Right renal cortex interstitium (tissue), 3 donors: Measurements from ENCODE around the gene GNAS. TPM values are rescaled to one million over a fixed set of nuclear protein-coding genes. Genes with fewer than 3 reads are reported as not detected.
"Not testable (repeated sequence)": the region's sequence is repeated elsewhere in the genome, so short reads cannot be mapped to it uniquely, and the experiment has no call there.

ENCODE experiments used
- DNase-seq, 3 donors: peaks; one replicate each; pipeline ENCODE4 v3.0.0-alpha.2; 2013; ENCODE audit warnings: low read depth in 3 of 3, low spot score in 2 of 3
- polyA plus RNA-seq, 3 donors: library from polyadenylated mRNA; unstranded; fragments of 120-200 nt; gene quantifications; one replicate each; pipeline ENCODE4 v1.2.1, GENCODE V29; 2013; ENCODE audit not compliant: insufficient read length in 3 of 3

GNAS gene
- 1,000 to 10,000 TPM; 2,040 to 2,096 (median 2,069) TPM for polyA plus RNA-seq

DNA sequence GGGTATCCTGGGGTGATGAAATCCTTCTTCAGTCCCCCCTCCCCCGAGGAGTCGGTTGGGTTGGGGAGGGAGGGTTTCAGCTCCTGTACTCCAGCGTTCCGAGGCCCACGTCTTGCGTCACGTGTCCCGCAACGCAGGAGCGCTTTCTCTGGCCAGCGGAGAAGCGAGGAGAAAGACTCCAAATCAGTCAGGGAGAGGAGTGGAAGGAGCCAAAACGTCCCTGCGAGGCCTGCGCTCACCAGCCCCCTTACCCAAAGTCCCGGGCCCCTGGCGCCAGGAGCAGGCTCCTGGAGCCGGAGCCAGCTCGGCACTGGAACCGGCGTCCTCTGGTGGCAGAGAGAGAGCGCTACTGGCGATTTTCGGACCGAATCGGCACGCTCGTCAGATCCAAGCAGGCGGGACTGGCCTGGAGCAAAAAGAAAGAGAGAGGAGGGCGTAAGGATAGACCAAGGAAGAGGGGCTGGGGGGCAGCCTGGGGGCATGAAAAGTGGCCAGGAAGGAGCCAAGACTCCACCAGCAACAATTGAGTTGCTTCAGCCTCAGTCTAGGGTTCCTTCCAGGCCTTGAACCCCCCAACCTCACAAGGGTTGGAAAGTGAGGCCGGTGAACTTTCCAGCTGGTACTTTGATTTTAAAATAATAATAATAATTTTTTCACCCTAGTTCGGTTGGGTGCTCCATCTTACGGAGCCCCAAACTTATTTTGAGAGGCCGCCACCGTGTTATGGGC lies at the start of gene GNAS:
GNAS (plus strand) TSS at position 174 of the 729 bp plus-strand sequence.
- no peak for DNase-seq

DNA sequence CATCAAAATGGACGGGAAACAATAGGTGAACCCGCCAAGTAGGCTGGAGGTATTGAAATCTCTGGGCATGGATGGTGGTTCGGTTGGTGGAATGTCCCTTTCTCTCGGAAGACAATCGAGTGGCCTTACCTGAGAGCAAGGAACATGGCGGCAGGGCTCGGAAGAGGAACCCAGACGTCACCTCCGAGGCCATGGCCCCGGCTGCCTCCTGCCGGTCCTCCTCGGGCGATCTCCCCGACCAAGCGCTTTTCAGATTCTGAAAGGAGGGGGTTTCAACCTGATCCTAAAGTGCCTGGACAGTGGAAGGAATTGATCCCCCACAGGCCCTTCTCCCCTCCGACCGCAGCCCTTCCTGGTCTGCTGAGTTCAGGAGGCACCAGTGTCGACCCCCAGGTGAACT lies 49.0 kb upstream of the GNAS start:
- DNase-seq = no peak

DNA sequence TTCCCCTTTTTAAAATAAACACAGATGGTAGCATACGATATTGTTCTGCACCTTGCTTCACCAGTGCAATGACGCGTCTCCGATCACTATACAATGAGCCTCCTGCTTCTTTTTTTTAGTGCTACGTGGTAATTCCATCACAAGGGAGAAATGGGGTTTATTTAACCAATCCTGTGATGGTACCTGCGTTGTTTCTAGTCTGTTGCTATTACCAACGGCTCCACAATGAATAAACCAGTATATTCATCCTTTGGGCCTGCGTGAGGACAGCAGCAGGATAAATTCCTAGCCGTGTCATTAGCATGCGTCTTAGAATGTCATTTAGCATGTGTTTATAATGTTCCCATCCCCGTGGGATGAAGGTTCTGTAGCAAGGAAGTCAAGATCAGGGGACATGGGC lies 44.7 kb upstream of the GNAS start:
- no peak for DNase-seq

DNA sequence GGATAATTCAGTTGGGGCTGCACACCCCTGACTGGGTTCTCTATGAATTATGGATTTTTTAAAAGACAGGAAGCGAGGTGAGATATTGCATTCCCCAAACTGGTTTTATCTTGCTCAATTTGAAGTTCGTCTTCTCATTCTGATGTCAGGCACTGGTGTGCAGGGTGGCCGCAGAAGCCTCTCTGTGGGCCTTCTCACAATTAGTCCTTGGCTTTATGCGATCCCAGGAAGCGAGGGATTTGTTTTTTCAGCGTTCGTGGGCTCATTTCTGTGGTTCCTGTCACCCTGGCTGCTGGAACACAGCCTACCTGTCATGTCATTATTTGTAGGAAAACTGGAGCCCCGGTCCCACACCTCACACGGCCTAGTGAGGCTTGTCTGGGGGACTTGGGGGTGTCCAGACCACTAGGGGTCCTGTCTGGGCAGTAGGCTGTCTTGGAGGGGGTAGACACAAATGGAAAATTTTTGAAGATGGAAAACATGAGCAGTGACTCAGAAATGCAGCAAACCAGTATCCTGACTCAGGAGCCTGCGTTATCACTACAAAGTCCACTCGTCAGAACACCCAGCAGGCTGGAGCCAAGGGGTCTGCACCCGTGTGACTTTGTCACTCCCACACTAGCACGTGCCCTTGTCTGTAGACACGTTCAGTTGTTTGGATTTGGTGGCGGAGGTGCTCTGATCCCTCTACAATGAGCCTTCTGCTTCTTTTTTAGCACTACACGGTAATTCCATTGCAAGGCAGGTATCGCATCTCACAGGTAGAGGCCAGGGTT lies 44.1 kb upstream of the GNAS start:
- no peak for DNase-seq

DNA sequence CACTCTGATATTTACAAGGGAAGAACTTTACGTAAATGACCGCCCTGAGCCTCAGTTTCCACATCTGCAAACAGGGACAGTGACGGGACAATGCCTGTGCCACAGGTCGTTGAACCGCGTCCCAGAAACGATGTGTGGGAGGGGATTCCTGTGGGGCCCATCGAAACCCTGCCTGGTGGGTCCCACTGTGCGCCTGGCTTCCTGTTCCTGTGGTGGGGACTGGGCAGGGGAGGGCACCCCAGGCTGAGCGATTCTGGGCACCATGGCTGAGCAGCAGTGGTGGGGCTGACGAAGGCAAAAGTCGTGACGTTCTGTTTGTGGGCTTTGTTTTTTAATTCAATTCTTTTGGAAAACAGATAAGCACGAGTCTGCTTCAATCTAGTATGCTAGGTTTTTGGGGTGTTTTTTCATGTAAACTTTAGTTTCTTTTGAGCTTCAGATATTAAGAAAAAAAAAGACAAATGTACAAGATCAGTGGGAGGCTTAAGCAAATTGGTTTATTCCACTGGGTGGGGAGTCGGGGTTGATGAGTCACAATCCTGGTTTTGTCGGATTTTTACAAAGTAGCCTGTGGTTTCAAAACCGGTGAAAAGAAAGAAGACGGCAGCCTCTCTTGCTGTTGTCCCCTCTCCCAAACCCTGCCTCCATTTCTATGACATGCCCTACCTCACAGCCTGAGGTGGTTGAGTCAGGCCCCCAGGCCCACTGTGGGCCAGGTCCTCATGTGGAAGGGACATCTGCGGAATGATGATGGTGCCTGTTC lies 42.2 kb upstream of the GNAS start:
- no peak for DNase-seq

DNA sequence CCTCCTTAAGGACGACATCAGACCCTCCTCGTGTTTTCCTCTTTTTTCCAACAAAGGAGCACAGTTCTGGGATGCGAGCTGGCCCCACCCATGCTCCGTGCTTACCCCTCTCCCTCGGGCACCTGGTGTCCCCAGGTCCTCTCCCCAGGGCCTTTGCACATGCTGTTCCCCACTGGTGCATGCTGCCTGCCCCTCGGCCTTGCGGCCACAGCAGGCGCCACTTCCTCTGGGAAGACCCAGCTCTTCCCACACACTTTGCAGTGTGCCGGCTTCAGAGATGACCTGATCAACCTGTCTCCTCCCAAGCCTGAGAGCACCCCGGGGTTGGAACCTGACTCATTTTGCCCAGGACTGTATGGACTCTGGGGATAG lies 41.7 kb upstream of the GNAS start:
- DNase-seq = no peak

DNA sequence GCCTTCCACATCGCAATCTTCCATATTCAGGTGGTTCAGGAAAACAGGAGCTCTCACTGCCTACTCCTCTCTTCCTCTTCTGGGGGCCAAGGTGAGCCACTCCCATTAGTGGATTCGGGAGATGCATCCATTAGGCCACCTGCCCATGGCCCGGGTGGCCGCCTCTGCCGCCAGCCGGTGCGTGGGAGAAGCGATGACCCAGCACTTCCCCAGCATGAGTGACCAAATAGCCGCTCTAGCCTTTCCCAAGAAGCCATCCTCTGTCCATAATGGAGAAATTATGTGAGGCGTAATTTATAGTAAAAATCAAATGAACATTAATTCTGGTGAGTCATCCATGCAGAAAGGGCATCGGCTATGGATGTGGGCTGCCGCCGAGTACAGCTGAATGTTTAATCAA lies 41.2 kb upstream of the GNAS start:
- no peak for DNase-seq

DNA sequence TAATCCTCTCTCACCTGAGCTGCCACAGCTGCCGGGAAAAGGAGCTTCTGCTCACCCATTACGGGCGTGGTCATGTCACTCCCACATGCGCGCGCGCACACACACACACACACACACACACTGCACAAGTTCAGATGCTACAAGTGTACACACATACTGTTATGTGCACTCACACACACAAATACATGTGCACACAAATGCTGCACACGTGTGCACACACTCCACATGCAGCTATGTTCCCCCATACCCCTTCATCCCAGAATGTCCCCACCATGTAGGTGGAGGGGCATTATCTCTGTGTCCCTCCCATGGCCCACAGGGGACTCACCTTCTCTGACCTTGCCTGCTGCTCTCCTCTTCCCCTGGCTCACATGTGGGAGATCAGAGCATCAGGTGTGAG lies 39.1 kb upstream of the GNAS start:
- DNase-seq = no peak

DNA sequence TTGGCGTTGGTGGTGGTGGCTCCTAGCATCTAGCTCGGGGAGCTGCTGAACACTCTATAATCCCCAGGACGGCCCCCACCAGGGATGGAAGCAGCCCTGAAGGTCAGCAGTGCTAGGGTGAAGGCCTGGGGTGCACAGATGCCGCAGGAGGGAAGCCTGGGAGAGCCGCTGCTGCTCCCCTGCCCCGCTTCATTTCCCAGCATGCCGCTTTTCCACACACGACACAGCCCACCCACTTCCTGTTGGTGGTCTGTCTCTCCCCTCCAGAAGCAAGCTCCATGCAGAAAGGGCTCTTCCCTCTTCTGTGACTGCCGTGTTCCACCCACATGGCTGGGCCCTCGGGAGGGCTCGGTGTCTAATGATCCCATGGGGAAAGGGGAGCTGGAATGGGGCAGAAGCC lies 37.1 kb upstream of the GNAS start:
- DNase-seq = no peak

DNA sequence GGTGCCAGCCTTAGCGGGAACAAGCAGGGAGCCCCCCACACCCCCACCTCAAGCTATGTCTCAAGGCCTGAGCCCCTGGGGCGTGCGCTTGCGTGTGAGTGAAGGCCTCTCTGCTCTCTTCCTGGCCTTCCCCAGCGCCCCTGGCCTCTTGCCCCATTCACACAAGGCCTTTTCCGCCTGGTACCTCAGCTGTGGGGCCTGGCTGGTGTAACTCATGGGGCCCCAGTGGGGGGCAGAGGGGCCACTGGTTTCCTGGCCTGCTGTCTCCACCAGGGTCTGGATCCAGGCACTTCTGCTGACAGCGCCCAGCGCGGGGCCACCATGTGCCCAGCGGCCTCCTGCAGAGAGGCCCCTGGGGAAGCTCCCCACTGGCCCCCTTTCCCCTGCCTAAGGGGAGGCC lies 36.5 kb upstream of the GNAS start:
- DNase-seq = no peak

DNA sequence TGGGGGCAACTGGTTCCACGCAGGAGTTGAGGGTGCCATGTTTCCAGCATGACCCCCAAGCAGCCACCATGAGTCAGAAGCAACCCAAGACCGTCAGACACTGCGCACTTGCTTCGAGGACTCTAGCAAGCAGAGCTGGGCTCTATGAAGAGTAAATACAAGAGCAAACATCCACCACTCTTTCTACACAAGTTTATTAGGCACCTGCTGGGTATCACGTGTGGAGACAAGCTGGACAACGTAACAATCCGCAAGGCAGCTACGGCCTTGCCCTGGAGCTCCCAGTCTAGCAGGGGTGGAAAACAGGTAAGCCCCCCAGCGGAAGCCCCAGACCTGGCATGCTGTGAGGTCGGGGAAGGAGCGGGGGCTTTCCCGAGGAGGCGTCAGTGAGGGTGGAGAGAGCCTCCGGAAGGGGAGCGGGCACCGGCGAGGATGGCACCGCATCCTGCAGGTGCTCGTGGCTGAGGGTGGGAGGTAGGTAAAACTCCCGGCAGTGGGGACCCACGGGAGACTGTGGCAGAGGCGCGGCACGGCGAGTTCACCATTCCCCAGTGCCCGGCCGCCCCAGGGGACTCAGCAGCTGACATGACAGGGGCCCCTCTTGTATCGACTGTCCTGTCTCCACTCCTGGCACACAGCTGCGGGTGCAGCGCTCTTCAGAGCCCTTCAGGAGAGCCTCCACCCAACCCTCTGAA lies 35.4 kb upstream of the GNAS start:
- no peak for DNase-seq

DNA sequence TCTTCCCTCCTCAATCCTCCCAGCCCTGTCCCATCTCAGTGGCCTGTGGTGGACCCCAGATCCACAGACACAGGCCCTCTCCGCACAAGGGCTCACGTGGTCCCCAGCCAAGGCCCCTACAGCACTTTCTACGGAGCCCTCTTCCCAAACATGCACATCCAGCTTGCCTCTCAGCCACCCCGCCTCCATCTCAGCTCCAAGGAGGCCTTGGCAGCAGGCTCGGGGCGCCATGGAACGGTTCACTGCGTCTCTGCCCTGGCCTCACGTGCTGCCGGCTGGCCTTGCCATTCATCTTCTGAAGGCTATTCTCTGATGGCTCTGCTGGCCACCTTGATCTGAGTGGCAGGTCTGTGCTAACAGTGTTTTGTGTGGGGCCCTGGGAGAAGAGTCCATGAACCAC lies 34.8 kb upstream of the GNAS start:
- no peak for DNase-seq

DNA sequence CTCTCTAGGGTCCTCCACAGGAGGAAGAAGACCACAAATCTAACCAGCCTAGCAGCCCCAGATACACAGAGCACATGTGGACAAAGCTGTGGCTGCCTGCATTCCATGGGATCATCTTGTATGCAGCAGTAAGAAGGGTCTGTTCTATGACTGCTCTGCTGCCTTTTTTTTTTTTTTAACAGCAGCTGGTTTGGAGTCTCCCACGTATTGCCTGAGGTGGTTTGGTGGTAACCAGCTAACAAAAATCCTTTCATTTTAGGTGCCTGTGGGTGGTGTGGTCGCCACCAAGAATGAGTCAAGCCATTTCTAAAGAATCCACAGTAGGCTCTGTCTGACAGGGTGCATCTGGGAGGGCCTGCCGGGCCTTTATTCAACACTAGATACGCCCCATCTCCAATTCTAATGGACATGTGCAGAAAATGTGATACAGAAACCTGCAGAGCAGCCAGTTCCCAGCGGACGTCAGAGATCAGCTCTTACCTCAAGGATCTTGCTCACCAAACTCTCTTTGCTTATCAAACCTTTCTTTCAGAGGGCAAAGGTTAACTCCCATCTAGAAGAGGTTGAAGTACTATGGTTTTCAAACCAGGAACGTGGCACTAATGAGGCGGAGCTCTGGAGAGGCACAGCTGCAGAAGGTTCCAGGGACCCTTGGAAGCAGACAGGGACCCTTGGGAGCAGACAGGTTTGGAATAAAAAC lies 33.8 kb upstream of the GNAS start:
- DNase-seq = no peak

DNA sequence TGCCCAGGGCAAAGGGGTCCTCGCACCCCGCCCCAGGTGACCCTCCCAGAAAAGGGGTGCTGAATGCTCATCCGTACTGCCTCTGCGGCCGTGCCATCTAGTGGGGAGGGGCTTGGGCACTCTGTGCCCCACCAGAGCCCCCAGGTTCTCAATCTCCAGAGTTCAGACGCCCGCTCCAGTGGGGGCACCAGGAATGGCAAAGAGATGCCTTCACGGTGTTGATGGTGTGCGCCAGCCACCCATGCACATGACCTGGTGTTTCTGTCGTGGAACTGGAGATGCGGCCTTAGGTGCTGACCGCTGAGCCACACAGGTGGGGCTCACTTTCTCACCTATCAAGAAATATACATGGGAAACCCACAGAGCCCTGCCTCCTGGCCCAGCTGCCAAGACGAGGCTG lies 32.6 kb upstream of the GNAS start:
- no peak for DNase-seq

DNA sequence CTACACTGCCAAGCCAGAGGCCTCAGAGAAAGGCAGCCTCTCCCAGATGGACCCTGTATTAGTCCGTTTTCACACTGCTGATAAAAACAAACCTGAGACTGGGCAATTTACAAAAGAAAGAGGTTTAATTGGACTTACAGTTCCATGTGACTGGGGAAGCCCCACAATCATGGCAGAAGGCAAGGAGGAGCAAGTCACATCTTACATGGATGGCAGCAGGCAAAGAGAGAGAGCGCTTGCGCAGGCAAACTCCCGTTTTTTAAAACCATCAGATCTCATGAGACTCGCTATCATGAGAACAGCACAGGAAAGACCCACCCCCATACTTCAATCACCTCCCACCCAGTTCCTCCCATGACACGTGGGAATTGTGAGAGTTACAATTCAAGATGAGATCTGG lies 32.0 kb upstream of the GNAS start:
- DNase-seq = not testable (repeated sequence)

DNA sequence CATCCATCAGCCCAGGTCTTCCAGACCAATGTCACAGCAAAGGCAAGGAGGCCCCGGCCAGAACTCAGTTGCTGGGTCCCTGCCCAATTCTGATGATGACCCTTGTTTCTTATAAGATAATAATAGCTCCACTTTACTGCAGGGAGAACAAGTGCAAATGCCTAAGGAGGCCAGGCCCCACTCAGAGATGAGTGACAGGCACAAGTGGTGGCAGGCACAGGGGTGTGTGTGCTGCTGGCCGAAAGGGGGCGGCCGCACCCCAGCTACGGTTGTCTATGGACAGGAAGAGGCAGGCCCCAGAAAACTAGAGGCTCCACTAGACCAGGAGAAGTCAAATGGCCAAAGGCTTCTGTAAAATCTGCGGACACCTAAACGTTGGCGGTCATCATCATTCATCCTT lies 30.4 kb upstream of the GNAS start:
- no peak for DNase-seq

DNA sequence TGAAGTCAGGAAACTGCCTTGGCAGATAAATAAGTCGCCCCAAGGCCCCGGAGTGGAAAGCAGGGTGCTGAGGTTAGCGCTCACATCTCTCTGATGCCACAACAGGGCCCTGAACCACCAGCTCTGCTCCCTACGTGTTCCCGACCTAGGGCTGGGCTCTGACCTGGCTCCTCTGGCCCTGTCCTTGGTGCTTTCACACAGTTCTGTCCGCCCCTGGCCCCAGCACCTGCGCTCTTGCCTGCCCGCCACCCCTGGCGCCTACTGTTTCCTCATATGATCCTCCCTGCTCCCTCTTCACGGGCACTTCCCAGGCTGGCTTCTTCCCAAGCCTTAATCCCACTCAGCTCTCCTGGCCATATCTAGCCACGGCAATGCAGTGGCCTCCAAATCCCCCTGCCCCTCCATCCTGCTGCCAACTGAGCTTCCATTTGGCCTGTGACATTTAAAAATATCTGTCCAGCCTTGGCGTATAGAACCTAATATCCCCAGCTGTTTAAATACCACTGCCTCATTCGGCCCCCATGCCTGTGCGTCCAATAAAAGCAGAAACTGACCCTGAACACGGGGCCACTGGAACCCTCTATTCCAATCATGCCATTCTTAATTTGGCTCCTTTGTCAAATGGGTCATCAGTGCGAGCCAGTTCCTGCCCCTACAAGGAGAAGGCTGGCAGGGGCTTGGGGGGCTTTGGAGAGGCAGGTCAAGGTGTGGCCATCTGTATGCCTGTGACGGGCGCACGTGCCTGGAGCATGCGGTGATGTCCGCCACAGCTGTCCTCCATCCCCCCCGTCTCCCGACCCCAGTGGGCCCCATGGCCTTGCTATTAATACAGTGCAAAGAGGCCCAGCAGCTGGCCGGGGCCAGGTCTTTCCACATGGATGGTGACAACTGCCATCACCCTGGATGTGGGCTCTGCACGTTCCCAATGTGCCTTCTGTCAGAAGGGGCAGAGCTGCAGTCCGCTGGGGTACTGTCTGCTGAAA lies 29.5 kb upstream of the GNAS start:
- DNase-seq = no peak

DNA sequence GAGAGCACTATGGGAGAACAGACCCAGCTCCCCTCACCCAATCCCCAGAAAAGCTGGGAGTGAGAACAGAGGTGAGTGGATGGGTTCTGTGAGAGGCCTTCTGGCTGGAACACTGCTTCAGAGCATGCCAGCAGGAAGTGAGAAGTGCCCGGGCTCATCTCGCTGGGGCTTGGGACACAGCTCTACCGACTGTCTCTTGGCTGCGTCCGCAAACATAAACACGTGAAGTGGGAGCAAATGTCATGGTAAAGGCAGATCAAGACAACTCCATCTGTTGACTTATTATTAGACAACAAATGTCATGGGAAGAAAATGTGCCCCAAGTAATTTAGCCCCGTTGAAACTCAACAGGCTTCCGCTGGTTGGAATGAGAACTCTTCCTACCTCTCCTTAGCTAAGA lies 27.7 kb upstream of the GNAS start:
- no peak for DNase-seq

DNA sequence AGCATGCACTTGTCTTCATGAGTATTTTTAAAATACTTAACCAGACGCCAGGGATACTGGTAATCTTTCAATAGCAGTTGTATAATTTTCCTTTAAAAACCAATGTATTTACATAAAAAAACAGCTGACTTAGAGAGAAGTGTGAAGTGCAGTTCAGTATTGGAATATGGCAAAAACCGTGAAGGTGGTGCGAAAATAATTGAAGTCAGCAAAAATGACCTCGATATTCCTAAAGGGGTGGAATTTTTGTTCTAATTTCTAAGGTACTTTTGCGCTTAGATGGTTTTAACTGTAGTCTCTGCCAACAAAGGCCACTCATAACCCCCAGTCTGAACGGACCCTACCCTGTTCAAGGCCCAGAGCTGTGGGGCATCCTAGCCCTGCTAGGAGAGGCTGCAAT lies 27.1 kb upstream of the GNAS start:
- no peak for DNase-seq
